Endodermal cell (in vitro differentiated cells): ENCODE measurements around the gene CDK10. TPM values are rescaled to one million over a fixed set of nuclear protein-coding genes. Genes with fewer than 3 reads are reported as not detected.

Experiments
- DNase-seq: peaks from one replicate; pipeline ENCODE4 v3.0.0-alpha.2; 2017
- H3K27ac ChIP-seq: 2 replicates; pipeline ENCODE4 v1.5.1; 2013; ENCODE audit warnings: mild to moderate bottlenecking, low read depth, low read length, moderate library complexity
- H3K27me3 ChIP-seq: 2 replicates; pipeline ENCODE4 v1.6.1; 2013; ENCODE audit warnings: mild to moderate bottlenecking, low read length, moderate library complexity; ENCODE audit not compliant: insufficient read depth, control insufficient read depth, poor library complexity, severe bottlenecking
- H3K36me3 ChIP-seq: 2 replicates; pipeline ENCODE4 v1.7.0; 2013; ENCODE audit warnings: mild to moderate bottlenecking, low read length, moderate library complexity; ENCODE audit not compliant: control insufficient read depth, insufficient read depth
- H3K4me1 ChIP-seq: one replicate; pipeline ENCODE4 v1.7.0; 2013; ENCODE audit warnings: low read length; ENCODE audit not compliant: control insufficient read depth, insufficient read depth
- H3K4me3 ChIP-seq: 2 replicates; pipeline ENCODE4 v1.5.1; 2013; ENCODE audit warnings: mild to moderate bottlenecking, low read length, moderate library complexity
- H3K9ac ChIP-seq: 2 replicates; pipeline ENCODE4 v1.6.1; 2013; ENCODE audit warnings: mild to moderate bottlenecking, low read length, moderate library complexity; ENCODE audit not compliant: poor library complexity, severe bottlenecking; ENCODE audit errors: extremely low read depth
- H3K9me3 ChIP-seq: 2 replicates; pipeline ENCODE4 v1.6.1; 2013; ENCODE audit warnings: mild to moderate bottlenecking, low read length, moderate library complexity; ENCODE audit not compliant: control insufficient read depth
- H3K27ac Mint-ChIP-seq: 2 replicates; pipeline ENCODE4 v1.8.0; 2020; ENCODE audit warnings: mixed read lengths
- H3K27me3 Mint-ChIP-seq: 2 replicates; pipeline ENCODE4 v1.8.0; 2021; ENCODE audit warnings: mild to moderate bottlenecking, mixed read lengths; ENCODE audit not compliant: insufficient read depth
- H3K36me3 Mint-ChIP-seq: 2 replicates; pipeline ENCODE4 v1.8.0; 2020; ENCODE audit warnings: low read depth, mixed read lengths
- H3K4me1 Mint-ChIP-seq: 2 replicates; pipeline ENCODE4 v1.8.0; 2020; ENCODE audit warnings: mixed read lengths
- H3K4me3 Mint-ChIP-seq: 2 replicates; pipeline ENCODE4 v1.8.0; 2020; ENCODE audit warnings: mild to moderate bottlenecking, moderate library complexity, mixed read lengths
- H3K9me3 Mint-ChIP-seq: 2 replicates; pipeline ENCODE4 v1.8.0; 2020; ENCODE audit warnings: mild to moderate bottlenecking, mixed read lengths
- CTCF ChIP-seq: fragments of 200-600 bp; sonication (generic); conservative IDR thresholded peaks from 2 replicates; pipeline ENCODE4 v1.5.0; 2021; ENCODE audit warnings: antibody characterized with exemption, mild to moderate bottlenecking
- WGBS, 2 experiments: methylation state at CpG; one replicate each; pipeline versions ENCODE4 v1.1.5 to v1.1.7; 2013; ENCODE audit warnings: missing lambda C conversion rate in 2 of 2, mixed read lengths in 1 of 2; ENCODE audit not compliant: insufficient coverage in 1 of 2, insufficient read length in 1 of 2; 5-methylcytosine and 5-hydroxymethylcytosine counted together
- total RNA-seq, 2 donors: library from RNA; stranded (reverse); fragmentation: NEBNext Ultra II Directional in 1 of 2; extraction: Animal tissue kit (Norgen Biotek cat#: 25700) in 1 of 2; gene quantifications; 2 replicates in 1 of 2; 3 replicates in 1 of 2; pipeline ENCODE4 v1.2.1, GENCODE V29; 2021

The CDK10 gene
- total RNA-seq, 2 donors from 2014 or later: 108 to 123 TPM

GRCh38 chr16:89646906-89647305, 39.6 kb upstream of the CDK10 start:
- no peaks in the 10 kb centered on the region for H3K9me3 Mint-ChIP-seq
- peaks cover 42% of the 10 kb centered on the region for H3K36me3 ChIP-seq
- H3K4me1 ChIP-seq: peaks cover 5% of the 10 kb centered on the region
- 89 to 95% methylated on average over 8 to 12 of the region's 12 CpGs for WGBS, 2 experiments
- H3K27ac Mint-ChIP-seq: no peak overlapping the region
- H3K9me3 ChIP-seq: no peaks in the 10 kb centered on the region
- no peak overlapping the region for H3K9ac ChIP-seq
- H3K4me1 Mint-ChIP-seq: peaks cover 8% of the 10 kb centered on the region
- DNase-seq: no peak
- H3K36me3 Mint-ChIP-seq: peaks cover 42% of the 10 kb centered on the region
- no peaks in the 10 kb centered on the region for H3K27me3 Mint-ChIP-seq
- H3K27me3 ChIP-seq: no peaks in the 10 kb centered on the region
- no peak overlapping the region for H3K27ac ChIP-seq
- no peak overlapping the region for H3K4me3 ChIP-seq
- no peak overlapping the region for H3K4me3 Mint-ChIP-seq
- no peak for TF ChIP-seq CTCF

- peak; percentile 26 for DNase-seq
- H3K4me3 Mint-ChIP-seq: no peak overlapping the region
- no peaks in the 10 kb centered on the region for H3K9me3 ChIP-seq
- H3K36me3 ChIP-seq: peaks cover 31% of the 10 kb centered on the region
- no peak for TF ChIP-seq CTCF
- H3K36me3 Mint-ChIP-seq: peaks cover 47% of the 10 kb centered on the region
- H3K4me1 Mint-ChIP-seq: no peaks in the 10 kb centered on the region
- no peaks in the 10 kb centered on the region for H3K4me1 ChIP-seq
- H3K9me3 Mint-ChIP-seq: no peaks in the 10 kb centered on the region
- 94 to 100% methylated on average over 5 to 15 of the region's 15 CpGs for WGBS, 2 experiments
- no peak overlapping the region for H3K27ac ChIP-seq
- no peak overlapping the region for H3K9ac ChIP-seq
- no peak overlapping the region for H3K27ac Mint-ChIP-seq
- no peaks in the 10 kb centered on the region for H3K27me3 Mint-ChIP-seq
- H3K4me3 ChIP-seq: no peak overlapping the region
- H3K27me3 ChIP-seq: no peaks in the 10 kb centered on the region
Measured at GRCh38 chr16:89651584-89651983, 34.9 kb upstream of the CDK10 start.

- H3K36me3 Mint-ChIP-seq: peaks cover 43% of the 10 kb centered on the region
- Histone ChIP-seq H3K27ac (no peak overlapping the region), H3K4me1 (no peaks in the 10 kb centered on the region), H3K27me3 (no peaks in the 10 kb centered on the region), H3K9me3 (no peaks in the 10 kb centered on the region), H3K36me3 (peaks cover 27% of the 10 kb centered on the region), H3K4me3 (no peak overlapping the region), H3K9ac (no peak overlapping the region)
- DNase-seq: no peak
- no peak overlapping the region for H3K4me3 Mint-ChIP-seq
- no peak for TF ChIP-seq CTCF
- no peaks in the 10 kb centered on the region for H3K27me3 Mint-ChIP-seq
- peaks cover 5% of the 10 kb centered on the region for H3K4me1 Mint-ChIP-seq
- no peaks in the 10 kb centered on the region for H3K9me3 Mint-ChIP-seq
- H3K27ac Mint-ChIP-seq: no peak overlapping the region
- WGBS, 2 experiments: 91 to 96% methylated on average over 5 to 10 of the region's 10 CpGs
Measured at GRCh38 chr16:89653656-89654295, 32.7 kb upstream of the CDK10 start.
